ENCODE measurements around the gene STMND1.

STMND1 gene

GRCh38 chr6:17098538-17098937 lies 3.3 kb upstream of the STMND1 start:
- DNase-seq (ENCODE audit: low read depth): no peak

GRCh38 chr6:17099401-17100059 lies 2.3 kb upstream of the STMND1 start:
- no peak for DNase-seq (ENCODE audit: low read depth)

DNA sequence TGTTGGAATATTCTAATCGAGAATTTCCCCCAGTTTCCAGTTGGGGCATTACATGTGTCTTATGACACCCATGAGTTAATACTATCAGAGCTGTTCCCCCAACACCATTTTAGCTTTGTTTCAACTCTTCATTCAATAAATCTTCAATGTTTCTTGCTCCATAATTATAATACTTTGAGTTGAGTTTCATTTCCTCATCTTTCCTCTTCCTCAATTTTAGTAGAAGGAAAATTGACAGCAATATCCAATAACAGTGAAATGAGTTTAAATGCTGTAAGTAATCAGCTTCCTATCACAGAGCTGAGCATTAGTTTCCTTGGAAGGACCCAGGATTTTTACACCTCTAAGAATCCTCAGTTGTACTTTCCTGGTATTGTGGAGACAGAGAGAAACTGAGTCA lies 1.0 kb upstream of the STMND1 start:
- DNase-seq (ENCODE audit: low read depth): no peak

DNA sequence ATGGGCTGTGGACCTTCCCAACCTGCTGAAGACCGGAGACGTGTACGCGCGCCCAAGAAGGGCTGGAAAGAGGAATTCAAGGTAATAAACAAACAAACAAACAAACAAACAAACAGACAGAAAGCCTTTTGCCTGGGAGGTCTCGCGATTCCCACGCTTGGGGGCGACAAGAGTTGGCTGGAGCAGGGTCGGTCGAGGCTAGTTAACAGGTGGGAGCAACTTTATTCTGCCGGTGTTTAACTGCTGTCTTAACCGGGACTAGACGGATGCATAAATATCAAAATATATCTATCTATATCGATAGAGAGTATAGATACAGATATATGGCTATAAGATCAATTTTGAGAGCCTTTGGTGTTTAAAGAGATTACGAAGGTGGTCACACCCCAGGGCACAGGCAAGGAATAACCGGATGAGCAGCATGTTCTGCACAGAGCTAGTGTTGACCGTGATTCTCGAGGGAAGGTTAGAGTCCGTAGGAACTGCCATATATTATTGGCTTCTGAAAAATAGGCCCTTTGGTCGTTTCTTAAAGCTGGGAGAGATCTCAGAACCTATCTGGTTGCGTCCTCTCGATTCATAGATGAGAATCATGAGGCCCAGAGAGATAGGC lies 514 bp downstream of the STMND1 start:
- no peak for DNase-seq (ENCODE audit: low read depth)

DNA sequence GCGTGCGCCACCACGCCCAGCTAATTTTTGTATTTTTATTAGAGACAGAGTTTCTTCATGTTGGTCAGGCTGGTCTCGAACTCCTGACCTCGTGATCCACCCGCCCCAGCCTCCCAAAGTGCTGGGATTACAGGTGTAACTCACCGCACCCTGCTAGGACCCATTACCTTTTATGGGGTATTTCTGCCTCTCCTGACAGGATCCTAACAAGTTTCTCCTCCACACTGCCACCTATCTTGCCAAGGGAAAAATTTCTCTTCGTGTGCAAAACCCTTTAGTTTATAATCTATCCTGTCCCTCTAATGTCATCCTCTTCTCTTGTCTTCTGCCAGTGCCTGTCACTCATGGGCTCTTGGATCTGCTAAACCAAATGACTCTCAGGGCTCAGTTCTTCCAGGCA lies 1.9 kb downstream of the STMND1 start:
- DNase-seq (ENCODE audit: low read depth): no peak

DNA sequence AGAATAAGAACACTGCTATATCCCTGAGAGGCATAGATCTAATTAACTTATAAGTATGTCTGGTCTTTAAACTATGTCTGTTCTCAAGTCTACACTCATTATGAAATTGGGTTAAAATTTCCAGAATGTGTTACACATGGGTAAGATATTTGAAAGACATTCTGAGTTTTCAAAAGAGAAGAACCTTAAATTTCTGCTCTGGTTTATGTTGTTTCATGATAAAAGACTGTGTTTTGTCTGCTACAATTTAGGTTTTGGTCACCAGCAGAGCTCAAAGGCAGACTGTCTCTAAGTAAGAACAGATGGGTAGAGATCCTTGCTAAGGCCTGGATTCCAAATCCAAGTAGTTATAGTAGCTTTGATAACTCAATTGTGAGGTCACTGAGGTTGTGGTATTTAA lies 6.0 kb downstream of the STMND1 start:
- DNase-seq (ENCODE audit: low read depth): no peak

GRCh38 chr6:17115251-17116116 lies 13.6 kb downstream of the STMND1 start:
- DNase-seq (ENCODE audit: low read depth): peak; percentile 55

GRCh38 chr6:17116117-17116440 lies 14.2 kb downstream of the STMND1 start:
- DNase-seq (ENCODE audit: low read depth): no peak

- no peak for DNase-seq (ENCODE audit: low read depth)
These were observed 18.2 kb downstream of the STMND1 start for GRCh38 chr6:17120019-17120418.

GRCh38 chr6:17125407-17125806 lies 23.6 kb downstream of the STMND1 start:
- no peak for DNase-seq (ENCODE audit: low read depth)

GRCh38 chr6:17130786-17131185 lies 28.9 kb downstream of the STMND1 start:
- DNase-seq (ENCODE audit: low read depth): no peak

- DNase-seq (ENCODE audit: low read depth): no peak
These were observed 31.1 kb downstream of the STMND1 start for GRCh38 chr6:17132967-17133366.

DNA sequence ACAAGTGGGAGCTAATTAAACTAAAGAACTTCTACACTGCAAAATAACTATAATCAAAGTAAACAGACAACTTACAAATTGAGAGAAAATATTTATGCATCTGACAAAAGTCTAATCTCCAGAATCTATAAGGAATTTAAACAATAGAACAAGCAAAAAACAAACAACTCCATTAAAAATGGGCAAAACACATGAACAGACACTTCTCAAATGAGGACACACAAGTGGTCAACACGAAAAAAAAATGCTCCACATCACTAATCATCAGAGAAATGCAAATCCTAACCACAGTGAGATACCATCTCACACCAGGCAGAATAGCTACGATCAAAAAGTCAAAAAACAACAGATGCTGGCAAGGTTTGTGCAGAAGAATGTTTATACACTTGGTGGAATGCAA lies 36.2 kb downstream of the STMND1 start:
- no peak for DNase-seq (ENCODE audit: low read depth)

DNA sequence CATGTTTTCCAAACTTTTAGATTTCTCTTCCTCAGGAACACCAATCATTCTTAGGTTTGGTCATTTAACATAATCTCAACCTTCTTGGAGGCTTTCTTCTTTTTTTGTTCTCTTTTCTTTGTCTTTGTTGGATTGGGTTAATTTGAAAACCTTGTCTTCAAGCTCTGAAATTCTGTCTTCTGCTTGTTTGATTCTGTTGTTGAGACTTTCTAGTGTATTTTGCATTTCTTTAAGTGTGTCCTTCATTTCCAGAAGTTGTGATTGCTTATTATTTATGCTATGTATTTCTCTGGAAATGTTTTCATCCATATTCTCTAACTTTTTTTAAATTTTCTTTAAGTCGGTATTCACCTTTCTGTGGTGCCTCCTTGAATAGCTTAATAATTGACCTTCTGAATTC lies 42.2 kb downstream of the STMND1 start:
- no peak for DNase-seq (ENCODE audit: low read depth)

DNA sequence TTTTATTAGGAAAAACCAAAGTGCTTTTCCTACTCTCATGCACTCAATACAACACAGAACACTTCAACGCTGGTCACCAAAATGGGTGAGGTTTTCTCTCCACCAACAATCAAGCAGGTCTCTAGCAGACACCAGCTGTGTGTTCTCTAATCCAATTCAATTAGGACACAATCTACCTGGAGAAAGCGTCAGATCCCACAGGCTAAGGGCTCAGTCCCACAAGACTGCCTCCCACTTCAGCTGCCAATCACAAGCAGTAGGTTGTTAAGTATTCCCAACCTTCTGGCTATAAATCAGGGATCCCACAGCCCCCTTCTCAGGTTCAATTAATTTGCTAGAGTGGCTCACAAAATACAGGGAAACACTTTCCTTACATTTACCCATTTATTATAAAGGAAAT lies 47.7 kb downstream of the STMND1 start:
- no peak for DNase-seq (ENCODE audit: low read depth)

DNA sequence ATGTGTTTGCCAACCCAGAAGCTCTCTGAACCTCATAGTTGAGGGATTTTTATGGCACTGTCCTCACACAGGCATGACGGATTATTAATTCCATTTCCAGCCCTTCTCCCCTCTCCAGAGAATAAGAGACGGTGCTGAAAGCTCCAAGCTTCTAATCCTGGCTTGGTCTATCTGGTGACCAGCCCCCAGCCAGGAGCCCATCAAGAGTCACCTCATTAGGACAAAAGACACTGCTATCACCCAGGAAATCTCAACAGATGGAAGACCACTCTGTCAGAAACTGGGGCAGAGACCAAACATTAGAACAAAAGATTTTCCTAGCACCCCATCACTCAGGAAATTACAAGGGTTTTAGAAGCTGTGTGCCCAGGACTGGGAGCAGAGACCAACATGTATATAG lies 48.2 kb downstream of the STMND1 start:
- DNase-seq (ENCODE audit: low read depth): no peak

- no peak for DNase-seq (ENCODE audit: low read depth)
These were observed 50.0 kb downstream of the STMND1 start for GRCh38 chr6:17151888-17152287.

DNA sequence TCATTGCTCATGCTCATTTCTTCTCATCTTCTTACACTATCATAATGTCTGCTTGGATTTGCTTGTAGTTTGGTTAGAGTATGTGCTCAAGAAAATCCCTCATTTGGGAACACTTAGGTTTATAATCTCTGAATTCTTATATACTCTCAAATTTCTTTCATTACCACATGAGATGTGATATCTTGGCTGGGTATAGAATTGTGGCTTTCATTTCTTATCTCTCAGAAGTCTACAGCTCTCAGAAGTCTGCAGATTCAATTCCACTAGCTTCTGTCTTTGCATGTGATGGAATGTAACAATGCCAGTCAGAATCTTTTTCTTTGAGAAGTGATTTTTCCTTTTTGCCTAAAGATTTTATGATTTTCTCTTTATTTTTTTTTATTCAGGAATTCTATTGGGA lies 50.9 kb downstream of the STMND1 start:
- no peak for DNase-seq (ENCODE audit: low read depth)

- peak; percentile 83 for DNase-seq (ENCODE audit: low read depth)
These were observed 54.5 kb downstream of the STMND1 start for GRCh38 chr6:17156112-17156921.

DNA sequence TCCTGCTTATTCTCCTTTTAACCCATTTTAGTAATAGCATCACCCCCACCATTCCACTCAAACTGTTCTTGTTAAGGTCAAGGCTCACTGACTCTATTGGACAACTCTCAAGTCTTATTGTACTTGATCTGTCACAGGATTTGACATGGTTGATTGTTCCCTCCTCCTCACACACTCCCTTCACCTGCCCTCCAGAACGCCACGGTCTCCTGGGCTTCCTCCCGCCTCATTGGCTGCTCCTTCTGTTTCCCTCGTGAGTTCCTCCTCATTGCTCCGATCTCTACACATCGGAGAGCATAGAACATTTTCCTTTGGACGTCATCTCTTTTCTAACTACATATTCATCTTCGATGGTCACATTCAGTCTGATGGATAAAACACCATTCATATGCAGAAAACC lies 55.1 kb downstream of the STMND1 start:
- DNase-seq (ENCODE audit: low read depth): no peak

GRCh38 chr6:17157617-17158016 lies 55.8 kb downstream of the STMND1 start:
- DNase-seq (ENCODE audit: low read depth): no peak

- DNase-seq (ENCODE audit: low read depth): no peak
These were observed 57.4 kb downstream of the STMND1 start for GRCh38 chr6:17159240-17159639.

- DNase-seq (ENCODE audit: low read depth): no peak
These were observed 59.2 kb downstream of the STMND1 start for GRCh38 chr6:17161076-17161475.

Data from fibroblast of the conjunctiva (primary cell).